DLD1 (cell line): ENCODE results near the gene RHBDF2.

ENCODE experiments used
- in situ Hi-C: cut with HindIII; loops from 2 replicates; pipeline ENCODE4 v1.10.0; 2017; ENCODE audit warnings: low sequenced_read_pairs

The RHBDF2 gene

DNA sequence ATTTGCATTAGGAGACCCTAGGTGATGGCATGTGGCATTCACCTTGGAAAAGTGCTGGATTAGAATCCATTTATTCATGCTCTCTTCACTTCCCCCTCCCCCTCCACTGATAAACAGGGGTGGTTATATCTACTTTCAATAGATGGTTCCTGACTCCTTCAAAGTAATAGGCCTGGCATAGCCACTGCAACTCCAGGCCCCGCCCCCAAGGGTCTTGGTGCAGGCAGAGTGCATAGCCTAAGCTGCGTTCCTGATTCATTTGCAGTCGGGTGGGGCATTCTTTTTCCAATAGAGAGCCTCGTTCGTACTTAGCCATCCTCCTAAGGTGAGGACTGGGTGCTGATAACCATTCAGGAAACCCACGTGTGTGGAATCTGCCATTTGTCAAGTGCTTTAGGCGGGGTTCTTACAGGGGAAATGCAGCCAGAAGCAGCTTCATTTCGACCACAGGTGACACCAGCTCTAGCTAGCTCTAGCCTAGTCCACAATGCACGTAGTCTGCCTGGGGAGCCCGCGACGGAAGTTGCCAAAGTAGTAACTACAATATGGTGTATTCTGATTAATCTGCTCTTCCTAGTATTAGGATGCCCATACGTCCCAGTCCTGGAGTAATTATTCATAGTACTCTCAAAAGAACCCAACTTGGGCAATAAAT lies 59.4 kb downstream of the RHBDF2 start:
- in situ Hi-C loops: loop anchor here (25.0 kb wide), 2 partner anchors 105 to 230 kb away; no protein-coding TSS in a partner anchor

DNA sequence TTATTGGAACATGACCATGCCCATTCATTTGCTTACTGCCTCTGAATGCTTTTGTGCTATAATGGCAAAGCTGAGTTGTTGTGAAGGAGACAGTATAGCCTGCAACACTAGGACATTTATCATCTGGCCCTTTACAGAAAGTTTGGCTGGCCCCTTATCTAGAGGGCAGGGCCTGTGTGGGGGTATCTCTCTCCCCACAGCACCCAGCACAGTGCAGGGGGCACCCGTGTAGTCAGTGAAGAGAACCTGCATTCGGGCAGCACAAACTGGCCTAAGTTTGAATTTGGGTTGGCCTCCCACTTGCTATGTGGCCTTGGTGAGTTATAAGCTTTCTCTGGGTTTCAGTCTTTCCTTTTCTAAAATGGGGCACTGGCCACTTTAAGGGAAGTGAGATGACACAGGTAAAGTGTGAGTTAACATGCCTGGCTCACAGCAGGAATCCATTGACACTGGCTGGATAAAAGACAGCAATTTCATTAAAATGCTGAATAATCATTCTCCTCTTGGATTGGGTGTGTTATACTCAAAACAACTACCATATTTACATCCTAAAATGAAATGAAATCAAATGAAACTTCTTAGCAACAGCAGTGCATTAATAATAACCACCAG lies 60.4 kb downstream of the RHBDF2 start:
- in situ Hi-C loops: loop anchor here (25.0 kb wide), 2 partner anchors 104 to 229 kb away; no protein-coding TSS in a partner anchor

DNA sequence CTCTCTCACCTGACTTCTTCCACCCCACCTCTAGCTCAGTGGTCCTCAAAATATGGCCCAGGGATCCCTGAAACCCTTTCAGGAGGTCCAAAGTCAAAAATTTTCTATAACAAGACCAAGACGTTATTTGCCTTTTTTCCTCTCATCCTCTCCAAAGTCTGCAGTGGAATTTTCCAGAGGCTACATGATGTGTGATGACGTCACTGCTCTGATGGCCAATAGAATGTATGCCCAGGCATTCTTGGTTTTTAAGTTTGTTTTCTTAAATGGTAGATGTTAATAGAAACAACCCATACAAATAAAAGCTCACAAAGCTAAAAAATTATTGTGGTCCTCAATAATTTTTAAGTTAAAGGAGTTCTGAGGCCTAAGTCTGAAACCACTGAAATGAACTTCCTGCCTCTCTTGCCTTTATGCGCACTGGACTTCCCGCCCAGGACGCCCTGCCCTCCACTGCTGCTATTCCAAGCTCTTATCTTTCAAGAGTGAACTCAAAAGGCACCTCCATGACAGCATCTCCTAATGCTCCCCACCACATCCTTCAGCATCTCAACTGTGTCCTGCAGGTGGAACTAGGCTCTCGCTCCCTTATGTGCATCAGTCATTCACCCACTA lies 61.8 kb downstream of the RHBDF2 start:
- in situ Hi-C loops: loop anchor here (25.0 kb wide), 2 partner anchors 102 to 227 kb away; no protein-coding TSS in a partner anchor

DNA sequence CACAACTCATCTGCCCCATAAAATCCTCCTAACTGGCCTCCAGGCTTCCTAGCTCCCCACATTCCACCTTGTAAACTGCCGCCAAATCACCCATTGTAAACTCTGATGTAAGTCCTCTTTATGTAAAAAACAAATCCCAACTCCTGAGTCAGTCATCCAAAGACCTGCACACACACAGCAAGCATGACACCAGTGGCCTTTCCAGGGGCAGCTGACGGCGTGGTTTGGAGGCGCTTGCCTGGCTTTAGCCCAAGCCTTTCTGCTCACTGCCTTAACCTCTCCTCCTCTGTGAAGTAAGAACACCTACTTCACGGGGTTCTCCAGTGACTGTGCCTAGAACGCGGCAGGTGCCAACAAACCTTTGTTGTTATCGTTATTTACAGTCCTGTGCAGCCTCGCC lies 62.3 kb downstream of the RHBDF2 start:
- in situ Hi-C loops: loop anchor here (25.0 kb wide), 2 partner anchors 102 to 227 kb away; no protein-coding TSS in a partner anchor

DNA sequence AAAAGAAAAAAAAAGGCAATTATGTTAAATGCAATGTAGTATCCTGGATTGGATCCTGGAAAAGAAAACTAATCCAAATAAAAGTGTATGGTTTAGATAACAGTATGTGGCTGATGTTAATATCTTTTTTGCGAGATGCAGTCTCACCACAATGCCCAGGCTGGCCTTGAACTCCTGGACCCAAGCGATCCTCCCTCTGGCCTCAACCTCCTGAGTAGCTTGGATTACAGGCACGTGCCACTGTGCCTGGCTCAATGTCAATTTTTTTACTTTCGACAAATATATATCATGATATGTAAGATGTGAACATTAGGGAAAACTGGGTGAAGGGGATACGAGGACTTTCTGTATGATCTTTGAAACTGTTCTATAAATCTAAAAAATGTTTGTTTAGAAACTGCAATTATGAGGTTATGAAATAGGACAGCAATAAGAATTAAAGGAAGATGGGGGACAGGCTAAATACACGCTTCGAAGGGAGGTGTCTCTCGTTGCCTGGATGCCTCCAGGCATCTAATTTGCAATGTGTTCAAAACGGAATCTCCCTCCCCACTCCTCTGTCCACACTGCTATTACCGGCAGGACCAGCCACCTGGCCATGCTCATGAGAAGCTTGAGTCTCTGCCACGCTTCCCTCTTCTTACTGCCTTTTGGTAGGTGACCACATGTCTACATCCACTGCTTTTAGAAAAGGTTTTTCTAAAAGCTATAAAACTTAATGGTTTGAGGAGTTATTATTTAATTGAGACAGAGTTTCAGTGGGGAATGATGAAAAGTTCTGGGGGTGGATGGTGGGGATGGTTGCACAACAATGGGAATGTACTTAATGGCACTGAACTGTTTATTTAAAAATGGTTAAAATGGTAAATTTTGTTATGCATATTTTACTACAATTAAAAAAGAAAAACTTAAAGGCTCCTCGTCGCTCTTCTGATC lies 63.5 kb downstream of the RHBDF2 start:
- in situ Hi-C loops: loop anchor here (25.0 kb wide), 2 partner anchors 100 to 225 kb away; no protein-coding TSS in a partner anchor

DNA sequence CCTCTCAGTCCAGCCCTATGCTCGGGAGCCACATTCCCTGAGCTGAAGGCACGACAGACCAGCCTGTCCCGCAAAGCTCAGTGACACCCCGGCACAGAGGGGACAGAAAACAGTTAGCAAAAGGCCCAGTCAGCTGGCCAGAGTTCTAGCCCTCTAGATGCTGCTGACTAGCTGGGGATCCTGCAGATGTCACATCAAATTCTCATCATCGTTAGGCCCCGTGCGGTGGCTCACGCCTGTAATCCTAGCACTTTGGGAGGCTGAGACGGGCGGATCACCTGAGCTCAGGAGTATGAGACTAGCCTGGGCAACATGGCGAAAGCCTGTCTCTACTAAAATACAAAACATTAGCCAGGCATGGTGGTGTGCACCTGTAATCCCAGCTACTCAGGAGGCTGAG lies 65.5 kb downstream of the RHBDF2 start:
- in situ Hi-C loops: loop anchor here (25.0 kb wide), 2 partner anchors 98 to 223 kb away; no protein-coding TSS in a partner anchor

DNA sequence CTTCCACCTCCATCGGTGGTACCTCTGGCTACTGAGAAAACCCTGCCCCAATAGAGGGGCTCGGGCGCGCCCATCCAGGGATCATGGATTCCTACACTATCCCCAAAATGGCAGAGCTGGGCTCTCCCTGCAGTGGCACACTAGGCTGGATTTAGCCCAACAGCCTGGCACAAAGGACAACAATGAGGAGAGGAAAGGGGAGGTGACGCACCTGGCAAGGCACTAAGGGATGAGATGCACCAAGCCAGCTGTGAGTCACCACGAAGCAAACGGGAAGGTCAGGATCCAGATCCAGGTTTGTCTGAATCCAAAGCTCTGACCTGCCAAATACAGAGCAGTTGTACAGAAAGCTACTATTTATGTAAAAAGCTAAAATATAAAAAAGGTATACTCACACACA lies 66.4 kb downstream of the RHBDF2 start:
- in situ Hi-C loops: loop anchor here (25.0 kb wide), 2 partner anchors 98 to 223 kb away; no protein-coding TSS in a partner anchor

DNA sequence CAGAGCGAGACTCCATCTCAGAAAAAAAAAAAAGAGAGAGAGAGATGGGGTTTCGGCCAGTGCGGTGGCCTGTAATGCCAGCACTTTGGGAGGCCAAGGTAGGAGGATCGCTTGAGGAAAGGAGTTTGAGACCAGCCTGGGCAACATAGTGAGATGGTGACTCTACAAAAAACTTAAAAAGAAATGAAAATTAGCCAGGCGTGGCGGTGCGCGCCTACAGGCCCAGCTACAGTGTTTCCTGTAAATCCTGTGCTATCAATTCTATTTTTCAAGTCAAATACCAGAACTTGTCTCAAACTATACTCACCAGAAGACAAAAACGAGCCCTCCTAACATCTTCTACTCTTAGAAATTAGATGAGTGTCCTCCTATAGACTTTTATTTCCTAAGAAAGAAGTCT lies 67.5 kb downstream of the RHBDF2 start:
- in situ Hi-C loops: loop anchor here (25.0 kb wide), 2 partner anchors 96 to 221 kb away; no protein-coding TSS in a partner anchor

DNA sequence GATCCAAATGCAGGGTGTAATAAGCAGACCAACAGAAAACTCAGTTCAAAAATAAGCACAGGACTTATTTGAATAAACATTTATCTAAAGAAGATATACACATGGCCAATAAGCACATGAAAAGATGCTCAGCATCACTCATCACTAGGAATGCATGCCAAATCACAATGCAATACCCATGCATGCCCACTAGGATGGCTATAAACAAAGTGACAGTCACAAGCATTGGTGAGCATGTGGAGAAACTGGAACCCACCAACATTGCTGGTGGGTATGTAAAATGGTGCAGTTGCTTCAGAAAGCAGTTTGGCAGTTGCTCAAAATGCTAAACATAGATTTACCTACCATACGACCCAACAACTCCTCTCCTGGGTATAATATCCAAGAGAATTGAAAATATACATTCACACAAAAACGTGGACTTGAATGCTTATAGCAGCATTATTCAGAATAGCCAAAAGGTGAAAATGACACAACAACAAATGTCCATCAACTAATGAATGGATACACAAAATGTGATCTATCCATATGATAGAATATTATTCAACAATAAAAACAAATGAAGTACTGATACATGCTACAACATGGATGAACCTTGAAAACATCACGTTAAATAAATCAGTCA lies 68.4 kb downstream of the RHBDF2 start:
- in situ Hi-C loops: loop anchor here (25.0 kb wide), 2 partner anchors 96 to 221 kb away; no protein-coding TSS in a partner anchor

DNA sequence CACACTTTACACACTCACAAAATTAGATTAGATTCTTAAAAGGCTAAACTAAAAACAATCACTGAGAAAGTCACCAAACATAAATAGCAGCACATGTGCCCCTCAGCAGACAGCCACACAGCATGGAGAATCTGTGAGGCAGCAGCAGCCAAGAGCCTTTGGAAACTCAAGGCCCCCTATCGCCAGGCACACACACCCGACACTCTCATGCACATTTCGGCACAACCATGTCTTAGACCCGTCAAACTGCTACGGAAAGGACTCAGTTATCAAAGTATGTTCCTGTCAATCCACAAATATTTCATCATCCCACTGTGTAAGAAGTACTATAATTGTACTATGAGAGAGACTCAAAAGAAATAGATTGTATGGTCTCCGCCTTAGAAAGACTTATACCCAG lies 69.2 kb downstream of the RHBDF2 start:
- in situ Hi-C loops: loop anchor here (25.0 kb wide), 2 partner anchors 95 to 220 kb away; no protein-coding TSS in a partner anchor

DNA sequence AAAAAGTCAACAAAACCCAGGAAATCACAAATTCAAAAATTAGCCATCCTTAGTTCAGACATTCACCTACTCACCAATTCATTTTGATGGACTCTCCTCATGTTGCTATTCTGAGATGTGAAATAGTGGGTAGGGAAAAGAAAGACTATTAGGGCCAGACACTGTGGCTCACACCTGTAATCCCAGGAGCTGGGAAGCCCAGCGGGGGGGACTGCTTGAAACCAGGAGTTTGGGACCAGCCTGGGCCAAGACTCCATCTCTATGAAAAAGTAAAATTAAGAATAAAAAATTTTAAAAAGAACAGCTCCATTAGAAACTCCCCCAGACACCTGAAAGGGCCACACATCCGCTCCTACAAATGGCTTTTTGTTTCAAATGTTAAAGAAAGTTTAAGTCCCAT lies 69.7 kb downstream of the RHBDF2 start:
- in situ Hi-C loops: loop anchor here (25.0 kb wide), 2 partner anchors 94 to 219 kb away; no protein-coding TSS in a partner anchor

DNA sequence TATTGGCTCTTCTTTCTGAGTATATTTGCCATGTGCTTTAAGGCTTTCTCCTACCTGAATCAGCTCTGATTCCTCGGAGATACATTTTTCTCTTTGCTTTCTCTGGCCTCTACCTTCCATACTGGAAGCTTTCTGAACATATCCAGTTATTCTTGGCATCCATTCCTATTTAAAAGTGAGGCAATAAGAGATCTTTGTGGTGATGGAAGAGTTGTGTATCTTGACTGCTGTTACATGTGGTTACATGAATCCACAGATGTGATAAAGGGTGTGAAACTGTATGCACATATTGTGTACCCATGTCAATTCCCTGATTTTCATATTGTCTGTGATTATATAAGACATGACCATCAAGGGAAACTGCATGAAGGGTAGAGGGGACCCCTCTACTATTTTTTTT lies 72.7 kb downstream of the RHBDF2 start:
- in situ Hi-C loops: loop anchor here (25.0 kb wide), 2 partner anchors 91 to 216 kb away; no protein-coding TSS in a partner anchor

DNA sequence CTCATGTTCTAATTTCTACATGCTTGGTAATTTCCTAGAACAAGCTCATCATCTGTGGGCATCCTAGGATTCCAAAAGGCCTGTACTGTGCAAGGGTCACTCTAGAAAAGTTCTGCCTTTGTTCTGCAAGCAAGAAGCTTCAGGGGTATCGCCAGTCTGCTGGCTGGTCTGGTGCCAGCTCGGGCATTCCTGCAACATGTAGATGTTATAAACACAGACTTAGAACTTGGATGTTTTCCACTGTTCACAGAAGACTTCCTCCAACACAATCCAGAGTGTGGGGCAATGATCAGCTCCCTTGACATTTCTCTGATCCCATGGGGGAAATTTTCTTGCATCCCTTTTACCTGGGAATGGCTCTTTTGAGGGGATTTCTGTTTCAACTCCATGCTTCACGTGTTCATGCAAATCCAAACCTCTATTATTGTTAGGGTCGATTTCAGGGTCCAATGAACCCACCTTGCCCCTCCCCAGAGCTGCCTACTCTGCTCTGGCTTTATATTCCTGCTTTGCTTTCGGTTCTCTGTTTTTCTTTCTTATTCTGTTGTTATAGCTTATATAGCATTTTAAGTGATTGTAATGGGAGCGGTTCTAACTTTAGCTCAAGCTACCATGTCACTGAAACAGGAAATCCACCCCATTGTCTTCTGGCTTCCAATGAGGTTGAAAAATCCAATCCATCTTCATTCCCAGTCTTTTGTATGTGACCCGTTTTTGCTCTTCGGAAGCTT lies 73.6 kb downstream of the RHBDF2 start:
- in situ Hi-C loops: loop anchor here (25.0 kb wide), 2 partner anchors 90 to 215 kb away; no protein-coding TSS in a partner anchor

DNA sequence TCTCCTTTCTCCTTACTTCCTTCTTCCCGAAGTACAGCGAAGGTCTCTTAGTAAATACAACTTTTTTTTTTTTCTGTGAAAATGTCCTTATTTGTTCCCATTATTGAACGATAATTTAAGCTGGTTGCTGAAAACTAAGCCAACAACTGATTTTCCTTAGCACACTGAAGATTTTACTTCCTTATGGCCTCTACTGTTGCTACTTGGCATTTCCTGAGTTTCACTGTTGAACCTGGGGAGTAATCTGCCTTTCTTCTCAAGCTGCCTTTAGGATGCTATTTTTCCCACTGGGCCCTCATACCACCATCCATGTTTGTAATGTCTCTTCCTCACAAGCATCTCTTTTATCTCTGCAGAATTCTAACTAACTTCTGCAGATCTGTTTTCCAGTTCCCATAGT lies 74.4 kb downstream of the RHBDF2 start:
- in situ Hi-C loops: loop anchor here (25.0 kb wide), 2 partner anchors 90 to 215 kb away; no protein-coding TSS in a partner anchor

DNA sequence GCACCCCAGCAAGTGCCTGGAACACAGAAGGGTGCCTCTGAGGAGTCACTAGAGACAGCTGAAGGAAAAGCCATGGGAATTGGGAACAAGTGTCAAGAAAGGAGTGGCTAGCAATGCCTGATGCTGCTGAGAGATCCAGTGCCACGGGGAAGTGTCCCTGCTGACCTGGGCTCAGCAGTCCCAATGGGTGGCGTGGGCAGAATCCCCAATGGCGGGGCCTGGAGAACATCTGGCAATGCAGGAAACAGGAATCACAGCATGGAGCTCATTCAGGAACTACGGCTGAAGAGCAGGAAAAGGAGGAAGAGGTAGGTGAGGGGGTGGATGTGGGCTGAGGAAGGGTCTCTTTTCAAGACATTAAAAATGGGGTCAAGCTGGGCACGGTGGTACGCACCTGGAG lies 78.4 kb downstream of the RHBDF2 start:
- in situ Hi-C loops: no loop called here

DNA sequence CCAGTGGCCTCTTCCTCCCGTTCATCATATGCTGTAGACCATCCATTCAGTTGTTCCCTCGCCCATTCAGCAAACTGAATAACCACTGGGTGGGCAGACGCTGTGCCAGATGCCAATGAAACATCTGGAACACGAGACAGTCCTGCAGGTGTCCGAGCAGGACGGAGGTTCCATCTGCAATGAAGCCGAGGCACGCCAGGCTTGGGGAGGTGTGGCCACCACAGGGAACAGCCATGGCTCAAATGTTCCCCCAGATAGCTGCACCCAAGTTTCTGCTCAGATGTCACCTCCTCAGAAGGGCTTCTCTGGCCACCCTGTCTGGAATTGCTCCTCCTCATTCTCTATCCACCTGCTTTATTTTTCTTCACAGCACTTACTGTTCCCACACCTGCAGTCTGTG lies 78.8 kb downstream of the RHBDF2 start:
- in situ Hi-C loops: no loop called here

DNA sequence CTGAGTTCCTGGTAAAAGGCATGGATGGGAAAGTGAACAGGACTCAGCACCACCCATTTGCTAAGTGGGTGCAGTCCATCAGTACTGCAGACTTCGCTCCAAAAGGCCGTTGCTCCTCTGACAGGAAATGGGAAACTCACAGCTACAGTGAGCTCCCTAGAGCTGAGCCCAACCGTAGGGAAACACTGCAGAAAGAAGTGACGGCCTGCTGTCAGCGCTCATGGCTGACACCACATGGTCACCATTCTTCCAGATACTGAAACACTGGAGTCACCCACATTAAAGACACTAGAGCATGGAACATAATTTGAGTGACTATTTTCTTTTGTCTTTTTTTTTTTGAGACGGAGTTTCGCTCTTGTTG lies 80.2 kb downstream of the RHBDF2 start:
- in situ Hi-C loops: no loop called here
